ENCODE measurements around the gene CDC25B. TPM values are rescaled to one million over a fixed set of nuclear protein-coding genes. Genes with fewer than 3 reads are reported as not detected.

CDC25B gene
- total and polyA plus RNA-seq, 2 of the 13 experiments (the other 11 are each of a cell fraction or from before 2014, with no cell fraction given): 14.5 to 19.4 TPM

DNA sequence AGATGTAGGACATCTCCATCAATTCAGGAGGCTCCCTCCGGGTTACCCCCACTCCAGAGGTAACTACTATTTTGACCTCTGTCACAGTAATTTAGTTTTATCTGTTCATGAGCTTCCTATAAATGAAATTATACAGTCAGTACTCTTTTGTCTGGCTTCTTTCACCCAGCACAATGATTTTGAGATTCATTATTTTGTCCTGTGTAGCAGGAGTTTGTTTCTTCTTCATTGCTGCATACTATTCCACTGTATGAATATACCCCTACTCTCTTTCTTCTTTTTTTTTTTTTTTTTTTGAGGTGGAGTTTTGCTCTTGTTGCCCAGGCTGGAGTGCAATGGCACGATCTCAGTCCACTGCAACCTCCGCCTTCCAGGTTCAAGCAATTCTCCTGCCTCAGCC lies 12.4 kb downstream of the CDC25B start:
- Histone ChIP-seq H3K4me1 (ENCODE audit: insufficient read depth, low read length) (peaks cover 67% of the 10 kb centered on the region), H4K20me1 (ENCODE audit: insufficient read depth, low read length) (no peaks in the 10 kb centered on the region), H3K27me3 (ENCODE audit: control insufficient read depth in 1 of 2, insufficient read depth in 2 of 2, low read length in 2 of 2) (peaks cover 0 to 4% of the 10 kb centered on the region in 2 experiments; a peak in 1 of 5 replicates), H3K4me3 (replicated peaks in 1 of 3; ENCODE audit: insufficient read depth in 1 of 3, low read depth in 2 of 3, low read length in 3 of 3) (no peak overlapping the region), H3K27ac (ENCODE audit: extremely low read length, insufficient read depth, low read length) (no peak overlapping the region), H2AFZ (ENCODE audit: low read length) (no peak overlapping the region), H3K79me2 (ENCODE audit: insufficient read depth, low read length) (no peaks in the 10 kb centered on the region), H3K9me3 (ENCODE audit: low read length) (no peaks in the 10 kb centered on the region), H3K36me3 (replicated peaks in 1 of 2; ENCODE audit: control insufficient read depth in 1 of 2, insufficient read depth in 2 of 2, low read length in 2 of 2) (peaks cover 4 to 9% of the 10 kb centered on the region in 2 experiments), H3K9ac (ENCODE audit: insufficient read depth, low read depth, low read length) (peak overlapping the region; percentile 52; the same call in 1 of the 2 replicates), H3K4me2 (ENCODE audit: low read depth, low read length) (0 out of 2 replicates have a peak overlapping the region, but pooled peaks have one; percentile 64)
- in situ Hi-C loops (cut with HindIII; ENCODE audit: extremely low pct_ligation_motif_present, low pct_unique_long_range_greater_than_20kb): no loop called here
- no TSS peak for BruUV-seq (replicated peaks)
- DNase-seq (ENCODE audit: low spot score): no peak
- no peak for FAIRE-seq
- ChIA-PET POLR2A (no interaction called here), CTCF (ENCODE audit: low intra/inter-chr PET ratio, low total read pairs) (no interaction called here)
- ATAC-seq: no peak
- intact Hi-C loops (cut with micrococcal nuclease; ENCODE audit: unreplicated experiment): loop anchor here (1.0 kb wide), 1 partner anchor 18 kb away; no protein-coding TSS in a partner anchor
- 80% methylated on average over 3 of the region's 3 CpGs for WGBS (ENCODE audit: low lambda C conversion rate)
- TF ChIP-seq ZSCAN9 (CRISPR knock-in tag; IDR thresholded peaks at IDR 0.05; ENCODE audit: borderline replicate concordance): no peak
- TF ChIP-seq KLF12 (CRISPR knock-in tag; IDR thresholded peaks at IDR 0.05; ENCODE audit: borderline replicate concordance): no peak
- TF ChIP-seq, protein P1, sequence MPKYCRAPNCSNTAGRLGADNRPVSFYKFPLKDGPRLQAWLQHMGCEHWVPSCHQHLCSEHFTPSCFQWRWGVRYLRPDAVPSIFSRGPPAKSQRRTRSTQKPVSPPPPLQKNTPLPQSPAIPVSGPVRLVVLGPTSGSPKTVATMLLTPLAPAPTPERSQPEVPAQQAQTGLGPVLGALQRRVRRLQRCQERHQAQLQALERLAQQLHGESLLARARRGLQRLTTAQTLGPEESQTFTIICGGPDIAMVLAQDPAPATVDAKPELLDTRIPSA (CRISPR knock-in tag; IDR thresholded peaks at IDR 0.05; ENCODE audit: borderline replicate concordance): no peak
- 0 out of 2 replicates have a peak, but pooled peaks have one; percentile 16 for TF ChIP-seq KDM1A (CRISPR knock-in tag; IDR thresholded peaks at IDR 0.05)
- TF ChIP-seq FOXJ3 (CRISPR knock-in tag; IDR thresholded peaks at IDR 0.05; ENCODE audit: borderline replicate concordance): no peak
- TF ChIP-seq, protein P2, sequence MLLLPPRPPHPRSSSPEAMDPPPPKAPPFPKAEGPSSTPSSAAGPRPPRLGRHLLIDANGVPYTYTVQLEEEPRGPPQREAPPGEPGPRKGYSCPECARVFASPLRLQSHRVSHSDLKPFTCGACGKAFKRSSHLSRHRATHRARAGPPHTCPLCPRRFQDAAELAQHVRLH (CRISPR knock-in tag; IDR thresholded peaks at IDR 0.05; ENCODE audit: borderline replicate concordance, low read depth): 0 out of 2 replicates have a peak, but pooled peaks have one; percentile 2
- TF ChIP-seq, protein P3, sequence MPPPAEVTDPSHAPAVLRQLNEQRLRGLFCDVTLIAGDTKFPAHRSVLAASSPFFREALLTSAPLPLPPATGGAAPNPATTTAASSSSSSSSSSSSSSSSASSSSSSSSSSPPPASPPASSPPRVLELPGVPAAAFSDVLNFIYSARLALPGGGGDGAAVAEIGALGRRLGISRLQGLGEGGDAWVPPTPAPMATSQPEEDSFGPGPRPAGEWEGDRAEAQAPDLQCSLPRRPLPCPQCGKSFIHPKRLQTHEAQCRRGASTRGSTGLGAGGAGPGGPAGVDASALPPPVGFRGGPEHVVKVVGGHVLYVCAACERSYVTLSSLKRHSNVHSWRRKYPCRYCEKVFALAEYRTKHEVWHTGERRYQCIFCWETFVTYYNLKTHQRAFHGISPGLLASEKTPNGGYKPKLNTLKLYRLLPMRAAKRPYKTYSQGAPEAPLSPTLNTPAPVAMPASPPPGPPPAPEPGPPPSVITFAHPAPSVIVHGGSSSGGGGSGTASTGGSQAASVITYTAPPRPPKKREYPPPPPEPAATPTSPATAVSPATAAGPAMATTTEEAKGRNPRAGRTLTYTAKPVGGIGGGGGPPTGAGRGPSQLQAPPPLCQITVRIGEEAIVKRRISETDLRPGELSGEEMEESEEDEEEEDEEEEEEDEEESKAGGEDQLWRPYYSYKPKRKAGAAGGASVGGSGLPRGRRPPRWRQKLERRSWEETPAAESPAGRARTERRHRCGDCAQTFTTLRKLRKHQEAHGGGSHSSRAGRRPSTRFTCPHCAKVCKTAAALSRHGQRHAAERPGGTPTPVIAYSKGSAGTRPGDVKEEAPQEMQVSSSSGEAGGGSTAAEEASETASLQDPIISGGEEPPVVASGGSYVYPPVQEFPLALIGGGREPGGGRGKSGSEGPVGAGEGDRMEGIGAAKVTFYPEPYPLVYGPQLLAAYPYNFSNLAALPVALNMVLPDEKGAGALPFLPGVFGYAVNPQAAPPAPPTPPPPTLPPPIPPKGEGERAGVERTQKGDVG (CRISPR knock-in tag; IDR thresholded peaks at IDR 0.05; ENCODE audit: borderline replicate concordance): no peak
- no peak for TF ChIP-seq ZBTB42 (CRISPR knock-in tag; IDR thresholded peaks at IDR 0.05)
- TF ChIP-seq HMG20A (CRISPR knock-in tag; IDR thresholded peaks at IDR 0.05; ENCODE audit: borderline replicate concordance): no peak
- no peak for TF ChIP-seq MEIS1 (CRISPR knock-in tag; IDR thresholded peaks at IDR 0.05; ENCODE audit: borderline replicate concordance)
- no peak for TF ChIP-seq NONO (IDR thresholded peaks at IDR 0.05)
- no peak for TF ChIP-seq NONO (CRISPR knock-in tag; conservative IDR thresholded peaks at IDR 0.05)
- TF ChIP-seq ZNF274 (CRISPR knock-in tag; IDR thresholded peaks at IDR 0.05): no peak
- TF ChIP-seq ZNF484 (CRISPR knock-in tag; IDR thresholded peaks at IDR 0.05; ENCODE audit: borderline replicate concordance, low read depth): no peak
- no peak for TF ChIP-seq ELF1 (CRISPR knock-in tag; IDR thresholded peaks at IDR 0.05)
- no peak for TF ChIP-seq ZNF260 (CRISPR knock-in tag; IDR thresholded peaks at IDR 0.05; ENCODE audit: borderline replicate concordance, low read depth)
- no peak for TF ChIP-seq IKZF1 (IDR thresholded peaks at IDR 0.05)
- TF ChIP-seq JUND (CRISPR knock-in tag; IDR thresholded peaks at IDR 0.05): no peak
- TF ChIP-seq, protein P4, sequence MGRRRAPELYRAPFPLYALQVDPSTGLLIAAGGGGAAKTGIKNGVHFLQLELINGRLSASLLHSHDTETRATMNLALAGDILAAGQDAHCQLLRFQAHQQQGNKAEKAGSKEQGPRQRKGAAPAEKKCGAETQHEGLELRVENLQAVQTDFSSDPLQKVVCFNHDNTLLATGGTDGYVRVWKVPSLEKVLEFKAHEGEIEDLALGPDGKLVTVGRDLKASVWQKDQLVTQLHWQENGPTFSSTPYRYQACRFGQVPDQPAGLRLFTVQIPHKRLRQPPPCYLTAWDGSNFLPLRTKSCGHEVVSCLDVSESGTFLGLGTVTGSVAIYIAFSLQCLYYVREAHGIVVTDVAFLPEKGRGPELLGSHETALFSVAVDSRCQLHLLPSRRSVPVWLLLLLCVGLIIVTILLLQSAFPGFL (CRISPR knock-in tag; IDR thresholded peaks at IDR 0.05): no peak
- no peak for TF ChIP-seq MAFG (CRISPR knock-in tag; IDR thresholded peaks at IDR 0.05)

Measured in HepG2 (cell line).